HepG2 (cell line): Measurements from ENCODE around the gene ICAM2. TPM values are rescaled to one million over a fixed set of nuclear protein-coding genes. Genes with fewer than 3 reads are reported as not detected.

ENCODE experiments used
- ATAC-seq: fragments of 200-7000 bp; cut with Tn5 transposase; 3 replicates; pipeline ENCODE4 v1.9.1; 2020; ENCODE audit warnings: mild to moderate bottlenecking, moderate library complexity
- BruUV-seq: library from RNA; stranded (reverse); fragments of 400-500 nt; replicated peaks from 2 replicates; lab custom pipeline; 2021; lab: Mats Ljungman, UMichigan
- CTCF ChIA-PET: fragments of 300-600 bp; formaldehyde crosslinking; extraction: SDS; loops from one replicate; lab custom pipeline; 2021; ENCODE audit warnings: low total read pairs, inconsistent platforms, low intra/inter-chr PET ratio; lab: Yijun Ruan, JAX
- POLR2A ChIA-PET: fragments of 350-600 bp; sonication (Branson Sonifier 250); formaldehyde crosslinking; loops from one replicate; lab custom pipeline; 2020; ENCODE audit warnings: antibody characterized with exemption, inconsistent platforms; lab: Yijun Ruan, JAX
- DNase-seq: peaks from one replicate; pipeline ENCODE4 v3.0.0-alpha.2; 2015; ENCODE audit warnings: low spot score
- FAIRE-seq: peaks from 3 replicates; lab custom pipeline; 2011; peaks lifted over from hg19 to GRCh38; lab: Jason Lieb, UNC
- H2AFZ ChIP-seq: one replicate; pipeline ENCODE4 v1.6.1; 2011; ENCODE audit warnings: low read length, inconsistent platforms
- H3K27ac ChIP-seq: fragments of 300-600 bp; 3 replicates; pipeline ENCODE4 v1.8.0; 2011; ENCODE audit warnings: mixed run types, mild to moderate bottlenecking, mixed read lengths, low read length, inconsistent platforms; ENCODE audit not compliant: insufficient read depth; ENCODE audit errors: extremely low read length
- H3K27me3 ChIP-seq, 2 experiments: fragments of 200-600 bp in 1 of 2; 2 replicates in 1 of 2; 3 replicates in 1 of 2; pipeline versions ENCODE4 v1.6.0 to v1.8.0; 2011; ENCODE audit warnings: low read length in 2 of 2, mild to moderate bottlenecking in 2 of 2, moderate library complexity in 2 of 2, inconsistent platforms in 1 of 2; ENCODE audit not compliant: insufficient read depth in 2 of 2, control insufficient read depth in 1 of 2
- H3K36me3 ChIP-seq, 2 experiments: fragments of 200-600 bp in 1 of 2; replicated peaks in 1 of 2; 2 replicates in 1 of 2; 3 replicates in 1 of 2; pipeline versions ENCODE4 v1.5.1 to v1.8.0; 2011; ENCODE audit warnings: low read length in 2 of 2, inconsistent platforms in 1 of 2; ENCODE audit not compliant: insufficient read depth in 2 of 2, control insufficient read depth in 1 of 2
- H3K4me1 ChIP-seq: 2 replicates; pipeline ENCODE4 v1.5.1; 2012; ENCODE audit warnings: low read length, inconsistent platforms; ENCODE audit not compliant: insufficient read depth
- H3K4me2 ChIP-seq: 2 replicates; pipeline ENCODE4 v1.6.0; 2011; ENCODE audit warnings: low read depth, low read length, inconsistent platforms
- H3K4me3 ChIP-seq, 3 experiments: fragments of 200-600 bp in 1 of 3; sonication (generic), shearing (Covaris generic) in 1 of 3; replicated peaks in 1 of 3; 2 replicates each; pipeline ENCODE4 v1.5.1; 2011 to 2016; ENCODE audit warnings: low read length in 3 of 3, inconsistent platforms in 2 of 3, low read depth in 2 of 3, mild to moderate bottlenecking in 2 of 3, control low read depth in 1 of 3, mixed read lengths in 1 of 3; ENCODE audit not compliant: insufficient read depth in 1 of 3
- H3K79me2 ChIP-seq: one replicate; pipeline ENCODE4 v1.6.1; 2011; ENCODE audit warnings: low read length, inconsistent platforms; ENCODE audit not compliant: insufficient read depth
- H3K9ac ChIP-seq: 2 replicates; pipeline ENCODE4 v1.6.0; 2011; ENCODE audit warnings: mild to moderate bottlenecking, low read depth, low read length, inconsistent platforms; ENCODE audit not compliant: insufficient read depth
- H3K9me3 ChIP-seq: 2 replicates; pipeline ENCODE4 v1.5.1; 2012; ENCODE audit warnings: mild to moderate bottlenecking, low read length
- H4K20me1 ChIP-seq: 2 replicates; pipeline ENCODE4 v1.6.0; 2011; ENCODE audit warnings: inconsistent platforms, mild to moderate bottlenecking, low read length, moderate library complexity; ENCODE audit not compliant: insufficient read depth
- CBX5 ChIP-seq: sonication (generic); formaldehyde crosslinking; IDR thresholded peaks from 2 replicates; pipeline ENCODE4 v1.4.0; 2020; ENCODE audit warnings: missing genetic modification reagents, borderline replicate concordance
- PAX8 ChIP-seq: sonication (generic); formaldehyde crosslinking; IDR thresholded peaks from 2 replicates; pipeline ENCODE4 v1.8.0; 2022; ENCODE audit warnings: mild to moderate bottlenecking, missing genetic modification reagents, borderline replicate concordance
- PLRG1 ChIP-seq: fragments of 450-650 bp; conservative IDR thresholded peaks from 2 replicates; pipeline ENCODE4 v1.6.1; 2016
- THAP11 ChIP-seq: IDR thresholded peaks from 2 replicates; pipeline ENCODE4 v1.6.1; 2016; ENCODE audit warnings: missing biosample characterization, missing genetic modification reagents
- ZNF776 ChIP-seq: sonication (generic); formaldehyde crosslinking; IDR thresholded peaks from 2 replicates; pipeline ENCODE4 v1.4.0; 2020; ENCODE audit warnings: mild to moderate bottlenecking, missing genetic modification reagents
- ZNF782 ChIP-seq: sonication (generic); formaldehyde crosslinking; IDR thresholded peaks from 2 replicates; pipeline ENCODE4 v1.4.0; 2020; ENCODE audit warnings: missing genetic modification reagents, mild to moderate bottlenecking, borderline replicate concordance
- ZSCAN9 ChIP-seq: IDR thresholded peaks from 2 replicates; pipeline ENCODE4 v1.6.1; 2016; ENCODE audit warnings: borderline replicate concordance
- WGBS: methylation state at CpG from one replicate; pipeline ENCODE4 v1.1.6; 2017; ENCODE audit warnings: low lambda C conversion rate; 5-methylcytosine and 5-hydroxymethylcytosine counted together
- in situ Hi-C: cut with HindIII; loops from 2 replicates; pipeline ENCODE4 v1.10.0; 2017; ENCODE audit warnings: low pct_unique_long_range_greater_than_20kb; ENCODE audit not compliant: extremely low pct_ligation_motif_present
- intact Hi-C: fragments of 100-400 bp; cut with micrococcal nuclease; formaldehyde crosslinking; loops from one replicate; pipeline ENCODE4 v1.10.0; 2022; ENCODE audit not compliant: unreplicated experiment
- polyA plus RNA-seq, 8 experiments: library from polyadenylated mRNA; depleted of rRNA in 3 of 8; stranded (reverse) in 7 of 8; unstranded in 1 of 8; fragments of >200 nt; fragmentation: Illumina TruSeq in 4 of 8; extraction: Trizol in 4 of 8; gene quantifications; 2 replicates each; pipeline versions ENCODE4 v1.2.1 to v1.2.3, GENCODE V29; 2011 to 2016; ENCODE audit warnings: low read depth in 4 of 8, missing spikeins in 1 of 8, mixed read lengths in 1 of 8; ENCODE audit not compliant: insufficient read depth in 1 of 8
- total RNA-seq, 5 experiments: library from RNA; depleted of rRNA; stranded (reverse); fragments of >200 nt; fragmentation: Illumina TruSeq; extraction: Trizol; gene quantifications; 2 replicates each; pipeline ENCODE4 v1.2.3, GENCODE V29; 2016; ENCODE audit warnings: low read depth in 1 of 5
- TF ChIP-seq, protein P1 (sequence below): sonication (generic); formaldehyde crosslinking; IDR thresholded peaks from 2 replicates; pipeline ENCODE4 v1.5.1; 2020; ENCODE audit warnings: mild to moderate bottlenecking, moderate library complexity, missing genetic modification reagents

ICAM2 gene
- total and polyA plus RNA-seq, 2 of the 13 experiments (the other 11 are each of a cell fraction or from before 2014, with no cell fraction given) = 10.9 to 20.8 TPM

DNA sequence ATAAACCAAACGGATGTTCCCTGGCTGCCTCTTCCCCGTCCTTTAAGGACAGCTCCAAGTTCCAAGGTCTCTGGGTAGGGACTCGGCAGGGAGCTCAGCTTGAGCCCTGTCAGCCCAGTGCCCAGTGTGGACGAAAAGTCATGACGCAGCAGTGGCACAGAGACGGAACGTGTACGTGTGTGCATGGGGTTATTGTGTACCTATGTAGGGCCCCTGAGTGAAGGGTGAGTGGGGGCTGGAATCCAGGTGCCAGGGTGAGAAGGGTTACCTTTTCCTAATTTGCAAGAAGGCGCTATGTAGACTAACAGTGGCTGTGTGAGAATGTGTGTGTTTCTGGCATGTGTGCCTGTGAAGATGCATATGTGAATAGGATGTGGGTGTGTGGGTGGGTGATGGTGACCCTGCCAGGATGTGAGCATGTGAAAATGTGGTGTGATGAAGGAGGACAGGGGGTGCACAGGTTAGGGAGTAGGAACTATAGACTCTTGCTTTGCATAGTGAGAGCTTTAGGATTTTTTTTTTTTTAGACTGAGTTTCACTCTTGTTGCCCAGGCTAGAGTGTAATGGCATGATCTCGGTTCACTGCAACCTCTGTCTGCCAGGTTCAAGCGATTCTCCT lies 53.7 kb downstream of the ICAM2 start:
- Histone ChIP-seq H3K4me3 (no peak overlapping the region), H2AFZ (no peak overlapping the region), H3K36me3 (no peaks in the 10 kb centered on the region), H3K9ac (no peak overlapping the region), H3K9me3 (no peaks in the 10 kb centered on the region), H4K20me1 (no peaks in the 10 kb centered on the region; the same call in 1 of the 2 replicates), H3K4me1 (peaks cover 11% of the 10 kb centered on the region), H3K4me2 (no peak overlapping the region), H3K27me3 (peaks cover 5 to 27% of the 10 kb centered on the region in 2 experiments; a peak in 4 of 5 replicates), H3K27ac (no peak overlapping the region), H3K79me2 (no peaks in the 10 kb centered on the region)
- no peak for DNase-seq
- ChIA-PET POLR2A (no interaction called here), CTCF (no interaction called here)
- FAIRE-seq = no peak
- intact Hi-C loops (no loop called here), in situ Hi-C loops (no loop called here)
- no peak for TF ChIP-seq PLRG1
- TF ChIP-seq PAX8 (CRISPR knock-in tag) = no peak
- TF ChIP-seq CBX5 (CRISPR knock-in tag) = no peak
- TF ChIP-seq, protein P1, sequence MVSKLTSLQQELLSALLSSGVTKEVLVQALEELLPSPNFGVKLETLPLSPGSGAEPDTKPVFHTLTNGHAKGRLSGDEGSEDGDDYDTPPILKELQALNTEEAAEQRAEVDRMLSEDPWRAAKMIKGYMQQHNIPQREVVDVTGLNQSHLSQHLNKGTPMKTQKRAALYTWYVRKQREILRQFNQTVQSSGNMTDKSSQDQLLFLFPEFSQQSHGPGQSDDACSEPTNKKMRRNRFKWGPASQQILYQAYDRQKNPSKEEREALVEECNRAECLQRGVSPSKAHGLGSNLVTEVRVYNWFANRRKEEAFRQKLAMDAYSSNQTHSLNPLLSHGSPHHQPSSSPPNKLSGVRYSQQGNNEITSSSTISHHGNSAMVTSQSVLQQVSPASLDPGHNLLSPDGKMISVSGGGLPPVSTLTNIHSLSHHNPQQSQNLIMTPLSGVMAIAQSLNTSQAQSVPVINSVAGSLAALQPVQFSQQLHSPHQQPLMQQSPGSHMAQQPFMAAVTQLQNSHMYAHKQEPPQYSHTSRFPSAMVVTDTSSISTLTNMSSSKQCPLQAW (CRISPR knock-in tag) = no peak
- TF ChIP-seq ZNF782 = no peak
- TF ChIP-seq ZNF776 (CRISPR knock-in tag) = no peak
- no peak for TF ChIP-seq THAP11
- TF ChIP-seq ZSCAN9 (CRISPR knock-in tag) = no peak
- 19% methylated on average over 11 of the region's 11 CpGs for WGBS
- ATAC-seq = no peak
- BruUV-seq = no TSS peak
